GM13976 (cell line): ENCODE measurements around the gene INHA.

Experiments
- DNase-seq: peaks from one replicate; pipeline ENCODE4 v3.0.0; 2012; ENCODE audit warnings: low spot score
- in situ Hi-C: fragments of 300-500 bp; cut with MboI; formaldehyde crosslinking; loops from one replicate; pipeline ENCODE4 v1.12.0; 2022; ENCODE audit warnings: low sequenced_read_pairs, mixed read lengths, inconsistent platforms; ENCODE audit not compliant: unreplicated experiment
- TF ChIP-seq, protein P1 (sequence below): IDR thresholded peaks from 2 replicates; pipeline ENCODE4 v1.5.1; 2012; ENCODE audit warnings: borderline replicate concordance, mild to moderate bottlenecking; ENCODE audit not compliant: insufficient read depth; ENCODE audit errors: extremely low read depth, missing control alignments, control extremely low read depth

Gene INHA

DNA sequence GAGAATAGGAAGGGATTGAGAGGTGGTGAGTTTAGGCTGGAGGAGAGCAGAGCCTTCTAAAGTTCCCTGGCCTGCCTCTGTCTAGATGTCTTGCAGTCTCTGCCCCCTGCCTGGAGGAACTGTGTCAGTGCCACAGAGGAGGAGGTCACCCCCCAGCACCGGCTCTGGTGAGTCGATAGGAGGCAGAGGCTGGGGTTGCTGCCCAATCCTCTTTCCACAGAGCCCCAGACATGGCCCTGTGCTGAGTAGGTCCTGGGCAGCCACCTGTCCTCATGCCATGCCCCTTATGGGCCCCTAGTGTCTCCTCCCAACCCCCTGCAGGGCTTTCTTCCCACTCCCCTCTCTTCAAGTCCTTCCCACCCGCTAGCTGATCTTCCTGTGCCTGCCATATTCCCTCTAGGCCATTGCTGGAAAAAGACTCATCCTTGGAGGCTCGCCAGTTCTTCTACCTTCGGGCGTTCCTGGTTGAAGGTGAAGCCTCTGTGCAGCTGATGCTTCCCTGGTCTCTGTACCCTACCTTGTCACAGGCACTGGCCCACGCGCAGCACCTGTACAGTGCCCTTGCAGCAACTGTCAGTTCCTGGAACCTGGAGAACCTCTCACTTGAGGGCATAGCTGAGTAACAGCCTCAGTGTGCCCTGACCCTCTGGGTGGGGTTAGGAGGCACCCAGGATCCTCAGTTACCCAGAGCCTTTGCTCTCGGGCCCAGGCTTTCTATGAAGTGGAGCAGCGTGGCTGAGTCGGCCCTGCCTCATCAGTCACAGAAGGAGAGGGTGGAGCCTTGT lies 42.2 kb downstream of the INHA start:
- no peak for DNase-seq

DNA sequence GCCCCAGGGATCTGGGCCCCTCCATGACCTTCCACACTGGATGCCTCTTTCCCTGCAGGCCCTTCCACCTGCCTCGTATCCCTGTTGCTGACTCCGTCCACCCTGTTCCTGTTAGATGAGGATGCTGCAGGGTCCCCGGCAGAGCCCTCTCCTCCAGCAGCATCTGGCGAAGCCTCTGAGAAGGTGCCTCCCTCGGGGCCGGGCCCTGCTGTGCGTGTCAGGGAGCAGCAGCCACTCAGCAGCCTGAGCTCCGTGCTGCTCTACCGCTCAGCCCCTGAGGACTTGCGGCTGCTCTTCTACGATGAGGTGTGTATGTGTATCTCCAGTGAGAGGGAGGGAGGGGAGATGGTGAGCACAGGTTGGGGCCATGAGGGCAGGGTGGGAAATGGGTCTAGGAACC lies 42.9 kb downstream of the INHA start:
- in situ Hi-C loops, result no loop called here
- no peak for DNase-seq
- TF ChIP-seq, protein P1, sequence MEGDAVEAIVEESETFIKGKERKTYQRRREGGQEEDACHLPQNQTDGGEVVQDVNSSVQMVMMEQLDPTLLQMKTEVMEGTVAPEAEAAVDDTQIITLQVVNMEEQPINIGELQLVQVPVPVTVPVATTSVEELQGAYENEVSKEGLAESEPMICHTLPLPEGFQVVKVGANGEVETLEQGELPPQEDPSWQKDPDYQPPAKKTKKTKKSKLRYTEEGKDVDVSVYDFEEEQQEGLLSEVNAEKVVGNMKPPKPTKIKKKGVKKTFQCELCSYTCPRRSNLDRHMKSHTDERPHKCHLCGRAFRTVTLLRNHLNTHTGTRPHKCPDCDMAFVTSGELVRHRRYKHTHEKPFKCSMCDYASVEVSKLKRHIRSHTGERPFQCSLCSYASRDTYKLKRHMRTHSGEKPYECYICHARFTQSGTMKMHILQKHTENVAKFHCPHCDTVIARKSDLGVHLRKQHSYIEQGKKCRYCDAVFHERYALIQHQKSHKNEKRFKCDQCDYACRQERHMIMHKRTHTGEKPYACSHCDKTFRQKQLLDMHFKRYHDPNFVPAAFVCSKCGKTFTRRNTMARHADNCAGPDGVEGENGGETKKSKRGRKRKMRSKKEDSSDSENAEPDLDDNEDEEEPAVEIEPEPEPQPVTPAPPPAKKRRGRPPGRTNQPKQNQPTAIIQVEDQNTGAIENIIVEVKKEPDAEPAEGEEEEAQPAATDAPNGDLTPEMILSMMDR, result no peak

More for the DNA sequence above, 42.2 kb downstream of the INHA start:
- in situ Hi-C loops, result no loop called here
- TF ChIP-seq, protein P1, result no peak

DNA sequence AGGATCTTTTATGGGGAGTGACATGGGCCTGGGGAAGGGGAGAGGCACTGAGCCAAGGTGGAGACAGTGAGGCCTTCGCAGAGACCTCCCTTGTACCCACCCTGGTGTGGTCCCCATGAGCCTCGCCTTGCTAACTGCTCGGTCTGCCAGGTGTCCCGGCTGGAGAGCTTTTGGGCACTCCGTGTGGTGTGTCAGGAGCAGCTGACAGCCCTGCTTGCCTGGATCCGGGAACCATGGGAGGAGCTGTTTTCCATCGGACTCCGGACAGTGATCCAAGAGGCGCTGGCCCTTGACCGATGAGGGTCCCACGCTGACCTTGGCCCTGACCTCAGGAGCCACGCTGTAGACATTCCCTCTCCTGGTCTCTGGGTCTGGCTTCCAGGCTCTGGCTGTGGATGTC lies 43.8 kb downstream of the INHA start:
- in situ Hi-C loops, result no loop called here
- DNase-seq, result no peak
- TF ChIP-seq, protein P1, result no peak

DNA sequence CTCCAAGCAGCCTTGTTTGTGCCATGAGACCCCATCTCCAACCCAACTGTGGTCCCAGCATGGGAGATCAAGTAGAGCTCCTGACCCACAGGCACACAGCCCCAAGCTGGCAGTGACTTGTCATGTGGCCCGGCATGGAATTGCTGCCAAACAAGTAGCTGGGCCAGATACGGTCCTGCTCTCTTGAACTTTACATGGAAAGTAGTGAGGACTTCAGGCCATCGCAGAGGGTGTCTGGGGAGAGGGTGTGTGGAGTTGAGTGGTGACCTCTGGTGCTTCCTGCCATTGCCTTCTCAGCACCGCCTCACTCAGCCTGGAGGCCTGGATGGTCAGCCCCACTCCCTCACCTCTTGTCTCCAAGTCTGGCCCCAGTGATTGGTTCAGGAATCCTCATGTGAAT lies 44.4 kb downstream of the INHA start:
- no peak for DNase-seq
- in situ Hi-C loops, result no loop called here
- TF ChIP-seq, protein P1, result no peak

DNA sequence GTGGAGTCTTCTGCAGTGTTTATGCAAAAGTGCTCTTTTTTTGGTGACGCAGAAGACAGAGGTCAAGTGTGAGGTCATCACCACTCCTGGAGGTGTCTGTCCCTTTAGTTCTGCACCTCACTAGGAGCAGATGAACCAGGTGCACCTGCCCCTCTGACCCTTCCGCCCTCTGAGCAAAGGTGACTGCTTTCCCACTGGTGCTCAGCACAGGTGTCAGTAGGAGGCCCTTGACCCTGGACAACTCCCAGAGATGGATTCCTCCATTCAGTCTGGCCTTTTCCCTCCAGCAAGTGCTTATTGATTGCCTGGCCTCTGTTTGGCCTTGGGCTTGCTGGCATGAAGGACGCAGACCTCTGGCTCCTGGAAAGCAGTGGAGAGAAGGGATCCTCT lies 46.6 kb downstream of the INHA start:
- DNase-seq, result no peak
- in situ Hi-C loops, result no loop called here
- TF ChIP-seq, protein P1, result no peak

DNA sequence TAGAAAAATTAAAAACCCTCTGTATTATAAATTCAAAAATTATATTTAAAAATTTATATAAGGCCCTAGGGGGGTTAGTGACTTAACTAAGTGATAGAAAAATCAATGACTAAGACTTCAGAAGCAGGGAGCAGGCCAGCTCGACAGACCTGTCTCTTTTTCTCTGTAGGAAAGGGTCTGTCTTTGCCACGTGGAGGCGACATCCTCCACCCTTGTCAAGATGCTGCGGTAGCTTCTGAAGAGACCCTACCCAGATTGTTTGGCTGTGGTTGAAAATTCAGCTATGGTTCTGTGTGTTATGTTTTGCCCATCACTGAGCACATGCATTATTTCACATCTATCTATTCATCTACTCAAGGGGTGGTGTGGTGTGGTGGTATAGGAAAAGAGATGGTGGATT lies 47.1 kb downstream of the INHA start:
- TF ChIP-seq, protein P1, result no peak
- in situ Hi-C loops, result no loop called here
- DNase-seq, result no peak
